Measurements from ENCODE around the gene COPS3.

DNA sequence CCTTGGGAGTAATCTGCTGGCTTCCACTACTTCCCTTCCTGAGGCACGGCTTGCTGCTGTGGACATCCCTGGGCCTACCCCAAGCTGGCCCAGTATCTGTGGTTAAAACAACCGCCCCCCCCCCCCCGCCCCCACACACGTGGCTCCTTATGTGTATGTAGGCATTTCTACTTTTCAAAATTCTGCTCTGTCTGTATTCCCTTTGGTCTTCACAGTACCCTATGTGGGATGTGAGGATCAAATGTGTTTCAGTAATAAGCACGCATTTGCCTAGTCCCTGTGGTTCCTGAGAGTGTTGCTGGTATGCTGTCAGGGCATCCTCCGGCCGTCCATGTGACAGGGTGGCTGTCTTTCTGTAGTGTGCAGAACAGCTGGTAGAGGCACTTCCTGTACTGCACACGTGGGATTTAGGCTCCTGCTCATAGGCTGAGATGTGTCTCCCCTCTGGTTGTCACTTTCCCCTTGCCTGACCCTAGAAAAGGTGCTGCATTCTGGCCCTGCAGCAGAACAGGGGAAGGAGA is 24.3 kb upstream of the COPS3 start:
- TF ChIP-seq, protein P1, sequence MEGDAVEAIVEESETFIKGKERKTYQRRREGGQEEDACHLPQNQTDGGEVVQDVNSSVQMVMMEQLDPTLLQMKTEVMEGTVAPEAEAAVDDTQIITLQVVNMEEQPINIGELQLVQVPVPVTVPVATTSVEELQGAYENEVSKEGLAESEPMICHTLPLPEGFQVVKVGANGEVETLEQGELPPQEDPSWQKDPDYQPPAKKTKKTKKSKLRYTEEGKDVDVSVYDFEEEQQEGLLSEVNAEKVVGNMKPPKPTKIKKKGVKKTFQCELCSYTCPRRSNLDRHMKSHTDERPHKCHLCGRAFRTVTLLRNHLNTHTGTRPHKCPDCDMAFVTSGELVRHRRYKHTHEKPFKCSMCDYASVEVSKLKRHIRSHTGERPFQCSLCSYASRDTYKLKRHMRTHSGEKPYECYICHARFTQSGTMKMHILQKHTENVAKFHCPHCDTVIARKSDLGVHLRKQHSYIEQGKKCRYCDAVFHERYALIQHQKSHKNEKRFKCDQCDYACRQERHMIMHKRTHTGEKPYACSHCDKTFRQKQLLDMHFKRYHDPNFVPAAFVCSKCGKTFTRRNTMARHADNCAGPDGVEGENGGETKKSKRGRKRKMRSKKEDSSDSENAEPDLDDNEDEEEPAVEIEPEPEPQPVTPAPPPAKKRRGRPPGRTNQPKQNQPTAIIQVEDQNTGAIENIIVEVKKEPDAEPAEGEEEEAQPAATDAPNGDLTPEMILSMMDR (conservative IDR thresholded peaks at IDR 0.05; ENCODE audit: low read depth, low read length) = no peak
- no peak for TF ChIP-seq EZH2 (IDR thresholded peaks at IDR 0.05; ENCODE audit: borderline replicate concordance, low read depth, low read length, poor library complexity, severe bottlenecking)
